IMR-90 (cell line): Measurements from ENCODE around the gene TMEM143. TPM values are rescaled to one million over a fixed set of nuclear protein-coding genes. Genes with fewer than 3 reads are reported as not detected.
"Not testable (repeated sequence)": the region's sequence is repeated elsewhere in the genome, so short reads cannot be mapped to it uniquely, and the experiment has no call there.

Experiments
- ATAC-seq: fragments of 200-7000 bp; cut with Tn5 transposase; 2 replicates; pipeline ENCODE4 v1.9.1; 2020; ENCODE audit warnings: low read depth, mild to moderate bottlenecking, moderate library complexity
- BruUV-seq: library from RNA; stranded (reverse); fragments of 400-500 nt; replicated peaks from 2 replicates; lab custom pipeline; 2021; lab: Mats Ljungman, UMichigan
- CTCF ChIA-PET: fragments of 300-600 bp; formaldehyde crosslinking; extraction: SDS; loops from one replicate; lab custom pipeline; 2021; ENCODE audit warnings: antibody characterized with exemption; lab: Yijun Ruan, JAX
- POLR2A ChIA-PET: fragments of 300-600 bp; sonication (Branson Sonifier 250); formaldehyde crosslinking; loops from one replicate; lab custom pipeline; 2022; ENCODE audit warnings: antibody characterized with exemption; ENCODE audit not compliant: unreplicated experiment; lab: Charles Lee
- DNase-seq: peaks from one replicate; pipeline ENCODE4 v3.0.0; 2013
- H2AFZ ChIP-seq: replicated peaks from 2 replicates; pipeline ENCODE3; 2013; ENCODE audit warnings: low read length, mild to moderate bottlenecking; ENCODE audit not compliant: poor library complexity
- H2AK5ac ChIP-seq: 2 replicates; pipeline ENCODE4 v1.6.1; 2013; ENCODE audit warnings: low read depth, low read length, inconsistent platforms
- H2AK9ac ChIP-seq: replicated peaks from 2 replicates; pipeline ENCODE3; 2013; ENCODE audit warnings: mild to moderate bottlenecking, low read depth, low read length, moderate library complexity; ENCODE audit not compliant: poor library complexity
- H2BK120ac ChIP-seq: 2 replicates; pipeline ENCODE4 v1.6.1; 2013; ENCODE audit warnings: low read depth, low read length, inconsistent platforms
- H2BK15ac ChIP-seq: 3 replicates; pipeline ENCODE4 v1.6.1; 2013; ENCODE audit warnings: low read depth, low read length, inconsistent platforms
- H2BK20ac ChIP-seq: 2 replicates; pipeline ENCODE4 v1.6.1; 2013; ENCODE audit warnings: low read depth, mild to moderate bottlenecking, inconsistent platforms, low read length, moderate library complexity
- H2BK5ac ChIP-seq: 2 replicates; pipeline ENCODE4 v1.6.1; 2013; ENCODE audit warnings: mild to moderate bottlenecking, low read depth, low read length, inconsistent platforms; ENCODE audit not compliant: poor library complexity, severe bottlenecking
- H3K14ac ChIP-seq: replicated peaks from 2 replicates; pipeline ENCODE4 v1.6.1; 2013; ENCODE audit warnings: low read depth, low read length, inconsistent platforms
- H3K18ac ChIP-seq: 2 replicates; pipeline ENCODE4 v1.6.1; 2013; ENCODE audit warnings: low read depth, low read length, control low read depth
- H3K23ac ChIP-seq: 2 replicates; pipeline ENCODE4 v1.6.1; 2013; ENCODE audit warnings: low read depth, low read length, inconsistent platforms
- H3K27ac ChIP-seq: 2 replicates; pipeline ENCODE4 v1.5.1; 2013; ENCODE audit warnings: mild to moderate bottlenecking, control low read depth, low read length; ENCODE audit not compliant: insufficient read depth
- H3K27me3 ChIP-seq: 2 replicates; pipeline ENCODE4 v1.6.1; 2013; ENCODE audit warnings: low read length; ENCODE audit not compliant: control insufficient read depth, insufficient read depth
- H3K36me3 ChIP-seq: 2 replicates; pipeline ENCODE4 v1.6.1; 2013; ENCODE audit warnings: low read length, mixed read lengths; ENCODE audit not compliant: control insufficient read depth, insufficient read depth
- H3K4ac ChIP-seq: 2 replicates; pipeline ENCODE4 v1.6.1; 2013; ENCODE audit warnings: low read depth, low read length, inconsistent platforms
- H3K4me1 ChIP-seq: 2 replicates; pipeline ENCODE4 v1.6.1; 2013; ENCODE audit warnings: low read length, mixed read lengths; ENCODE audit not compliant: control insufficient read depth, insufficient read depth
- H3K4me2 ChIP-seq: 2 replicates; pipeline ENCODE4 v1.6.1; 2013; ENCODE audit warnings: low read depth, mild to moderate bottlenecking, control low read depth, low read length, moderate library complexity
- H3K4me3 ChIP-seq: 2 replicates; pipeline ENCODE4 v1.5.1; 2013; ENCODE audit warnings: low read depth, mild to moderate bottlenecking, control low read depth, low read length, moderate library complexity; ENCODE audit not compliant: insufficient read depth
- H3K56ac ChIP-seq: 2 replicates; pipeline ENCODE4 v1.6.1; 2013; ENCODE audit warnings: low read length, inconsistent platforms; ENCODE audit not compliant: insufficient read depth; ENCODE audit errors: extremely low read depth
- H3K79me1 ChIP-seq, 2 experiments: 2 replicates each; pipeline ENCODE4 v1.6.1; 2013; ENCODE audit warnings: low read length in 2 of 2, inconsistent platforms in 1 of 2, low read depth in 1 of 2
- H3K9ac ChIP-seq: 2 replicates; pipeline ENCODE4 v1.6.1; 2013; ENCODE audit warnings: low read depth, low read length, control low read depth
- H3K9me1 ChIP-seq: 2 replicates; pipeline ENCODE4 v1.6.1; 2013; ENCODE audit warnings: low read length, inconsistent platforms; ENCODE audit not compliant: insufficient read depth
- H3K9me3 ChIP-seq: 2 replicates; pipeline ENCODE4 v1.6.1; 2013; ENCODE audit warnings: low read length; ENCODE audit not compliant: control insufficient read depth, insufficient read depth
- H4K20me1 ChIP-seq: 2 replicates; pipeline ENCODE4 v1.6.1; 2013; ENCODE audit warnings: low read length, inconsistent platforms; ENCODE audit not compliant: insufficient read depth
- H4K5ac ChIP-seq: 2 replicates; pipeline ENCODE4 v1.6.1; 2013; ENCODE audit warnings: mild to moderate bottlenecking, low read depth, low read length, control low read depth
- H4K8ac ChIP-seq, 2 experiments: 2 replicates each; pipeline ENCODE4 v1.6.1; 2013; ENCODE audit warnings: low read depth in 2 of 2, low read length in 2 of 2, control low read depth in 1 of 2, inconsistent platforms in 1 of 2
- H4K91ac ChIP-seq: 2 replicates; pipeline ENCODE4 v1.6.1; 2013; ENCODE audit warnings: low read depth, low read length, inconsistent platforms; ENCODE audit not compliant: insufficient read depth
- FOS ChIP-seq: fragments of 150-350 bp; IDR thresholded peaks from 2 replicates; pipeline ENCODE4 v1.6.1; 2016; ENCODE audit warnings: low read depth, low read length
- RAD21 ChIP-seq: IDR thresholded peaks from 2 replicates; pipeline ENCODE4 v1.6.1; 2012; ENCODE audit warnings: low read length, improper control_type of control experiment
- RCOR1 ChIP-seq: IDR thresholded peaks from 2 replicates; pipeline ENCODE4 v1.6.1; 2012; ENCODE audit warnings: mild to moderate bottlenecking, low read length, improper control_type of control experiment; ENCODE audit not compliant: insufficient replicate concordance
- SMC3 ChIP-seq: fragments of 150-350 bp; IDR thresholded peaks from 2 replicates; pipeline ENCODE4 v1.6.1; 2016; ENCODE audit warnings: low read depth, mild to moderate bottlenecking, antibody characterized with exemption, low read length, moderate library complexity
- WGBS, 2 experiments: methylation state at CpG; one replicate each; pipeline versions ENCODE4 v1.1.5 to v1.1.7; 2013; ENCODE audit warnings: missing lambda C conversion rate in 2 of 2; ENCODE audit not compliant: insufficient read length in 1 of 2; ENCODE audit errors: extremely low coverage in 2 of 2; 5-methylcytosine and 5-hydroxymethylcytosine counted together
- dilution Hi-C: fragments of 300-500 bp; cut with HindIII; formaldehyde crosslinking; loops from one replicate; pipeline ENCODE4 v1.14.3; 2018; ENCODE audit warnings: low sequenced_read_pairs; ENCODE audit not compliant: unreplicated experiment
- in situ Hi-C: fragments of 300-500 bp; cut with MboI; formaldehyde crosslinking; loops from 3 replicates; pipeline ENCODE4 v1.14.3; 2019; ENCODE audit warnings: low sequenced_read_pairs, inconsistent platforms, mixed read lengths
- intact Hi-C: fragments of 100-400 bp; cut with micrococcal nuclease; formaldehyde crosslinking; loops from 2 replicates; pipeline ENCODE4 v1.10.0; 2022
- polyA plus RNA-seq, 3 experiments: library from polyadenylated mRNA; depleted of rRNA; stranded (reverse); fragments of >200 nt; gene quantifications; 2 replicates each; pipeline ENCODE4 v1.2.3, GENCODE V29; 2012; ENCODE audit warnings: low replicate concordance in 1 of 3
- total RNA-seq: library from RNA; depleted of rRNA; stranded (reverse); fragments of >200 nt; gene quantifications from 2 replicates; pipeline ENCODE4 v1.2.3, GENCODE V29; 2012

The TMEM143 gene
- total and polyA plus RNA-seq, 2 of the 4 experiments (the other 2 are of a cell fraction): 1.3 to 7.6 TPM

DNA sequence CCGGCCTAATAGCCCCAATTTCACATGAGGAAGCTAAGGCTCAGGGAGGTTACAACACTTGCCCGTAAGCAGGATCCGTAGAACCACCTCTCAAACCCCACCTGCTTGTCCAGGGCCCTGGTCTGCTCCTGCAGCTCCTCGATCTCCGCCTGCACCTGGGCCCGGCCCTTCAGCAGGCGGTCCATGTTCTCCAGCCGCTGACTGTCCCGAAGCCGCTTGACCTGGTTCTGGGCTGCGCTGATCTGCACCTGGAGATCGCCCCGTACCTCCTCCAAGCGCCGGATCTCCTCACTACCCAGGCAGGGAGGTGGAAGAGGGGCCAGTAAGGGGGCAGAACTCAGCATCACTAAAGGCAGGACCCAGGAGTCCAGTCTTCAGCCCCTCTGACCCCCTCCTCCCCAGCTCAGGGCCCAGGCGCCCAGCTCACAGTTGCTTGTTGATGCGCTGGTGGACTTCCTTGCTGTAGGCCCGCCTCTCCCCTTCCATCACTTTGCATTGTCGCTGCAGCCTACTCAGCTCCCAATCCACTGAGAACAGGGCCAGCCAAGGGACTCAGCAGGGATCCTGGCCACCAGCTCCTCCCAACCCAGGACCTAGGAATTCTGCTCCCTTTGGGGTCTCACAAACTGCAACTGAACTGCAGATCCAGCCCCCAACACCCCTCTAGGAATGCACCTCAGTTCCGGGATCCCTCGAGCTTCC lies 45.3 kb downstream of the TMEM143 start:
- Histone ChIP-seq H3K79me1 (peaks cover 0 to 11% of the 10 kb centered on the region in 2 experiments; a peak in 2 of 4 replicates), H3K4ac (no peak overlapping the region), H4K8ac (no peak overlapping the region), H3K14ac (no peak overlapping the region), H4K20me1 (no peaks in the 10 kb centered on the region), H3K4me3 (no peak overlapping the region), H3K56ac (no peak overlapping the region), H3K36me3 (no peaks in the 10 kb centered on the region), H2AK5ac (no peak overlapping the region), H3K9me1 (peaks cover 3% of the 10 kb centered on the region; the same call in 1 of the 2 replicates), H3K27me3 (no peaks in the 10 kb centered on the region), H3K9ac (no peak overlapping the region), H3K4me2 (no peak overlapping the region), H2AFZ (no peak overlapping the region), H3K9me3 (no peaks in the 10 kb centered on the region), H2BK20ac (no peak overlapping the region), H2BK5ac (no peak overlapping the region), H3K4me1 (peaks cover 15% of the 10 kb centered on the region), H4K91ac (no peak overlapping the region), H3K18ac (no peak overlapping the region), H2BK120ac (no peak overlapping the region), H2AK9ac (no peak overlapping the region), H4K5ac (no peak overlapping the region), H3K27ac (no peak overlapping the region), H3K23ac (no peak overlapping the region), H2BK15ac (no peak overlapping the region)
- POLR2A ChIA-PET: no interaction called here
- CTCF ChIA-PET: interaction anchor here (0.7 kb wide), 1 partner anchor 46 kb away, joined by 3 read pairs; no protein-coding TSS in a partner anchor
- in situ Hi-C loops: no loop called here
- BruUV-seq: no TSS peak
- no peak for ATAC-seq
- intact Hi-C loops: no loop called here
- WGBS, 2 experiments: 93% methylated on average over 2 of the region's 21 CpGs; no CpG with 5 or more reads in 1 of the 2 experiments
- DNase-seq: no peak
- TF ChIP-seq RAD21: no peak
- no peak for TF ChIP-seq RCOR1
- TF ChIP-seq SMC3: no peak
- no peak for TF ChIP-seq FOS
- dilution Hi-C loops: no loop called here

DNA sequence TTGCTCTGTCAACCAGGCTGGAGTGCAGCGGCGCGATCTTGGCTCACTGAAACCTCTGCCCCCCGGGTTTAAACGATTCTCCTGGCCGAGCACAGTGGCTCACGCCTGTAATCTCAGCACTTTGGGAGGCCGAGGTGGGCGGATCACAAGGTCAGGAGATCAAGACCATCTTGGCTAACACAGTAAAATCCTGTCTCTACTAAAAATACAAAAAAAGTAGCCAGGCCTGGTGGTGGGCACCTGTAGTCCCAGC lies 46.1 kb downstream of the TMEM143 start:
- CTCF ChIA-PET: interaction anchor here (0.7 kb wide), 1 partner anchor 45 kb away, joined by 3 read pairs; no protein-coding TSS in a partner anchor

More for the DNA sequence above, 46.1 kb downstream of the TMEM143 start:
- H2AFZ ChIP-seq, H3K4me2 ChIP-seq, ATAC-seq, H2BK20ac ChIP-seq, H3K56ac ChIP-seq, BruUV-seq, dilution Hi-C loops, H3K9me1 ChIP-seq, H3K14ac ChIP-seq, H2BK120ac ChIP-seq, H3K4me3 ChIP-seq, H3K23ac ChIP-seq, H4K5ac ChIP-seq, H3K18ac ChIP-seq, H2AK9ac ChIP-seq, DNase-seq, H4K20me1 ChIP-seq, H4K91ac ChIP-seq, POLR2A ChIA-PET, H2BK5ac ChIP-seq, H2AK5ac ChIP-seq, H2BK15ac ChIP-seq, H3K9ac ChIP-seq, H3K79me1 ChIP-seq, H3K36me3 ChIP-seq, in situ Hi-C loops, H4K8ac ChIP-seq, H3K9me3 ChIP-seq, H3K4ac ChIP-seq, H3K27me3 ChIP-seq, intact Hi-C loops, H3K27ac ChIP-seq: not testable (repeated sequence)
- 44% methylated on average over 5 of the region's 9 CpGs; no CpG with 5 or more reads in 1 of the 2 experiments for WGBS, 2 experiments
- peaks cover 12% of the 10 kb centered on the region for H3K4me1 ChIP-seq
